HG02884 (cell line): ENCODE results near the gene ZZZ3.
A peak's percentile ranks its signal among the peaks of the same experiment; 100 is the strongest.
"Not testable (repeated sequence)": the region's sequence is repeated elsewhere in the genome, so short reads cannot be mapped to it uniquely, and the experiment has no call there.

ENCODE experiments used
- ATAC-seq: cut with Tn5 transposase; IDR thresholded peaks from one replicate; pipeline ENCODE4 v1.9.1; 2021; ENCODE audit warnings: mild to moderate bottlenecking, moderate library complexity; ENCODE audit not compliant: unreplicated experiment

The ZZZ3 gene

GRCh38 chr1:77671836-77672235 is 10.6 kb downstream of the ZZZ3 start:
- no peak for ATAC-seq

- no peak for ATAC-seq
Observed at GRCh38 chr1:77670330-77670729, 12.1 kb downstream of the ZZZ3 start.

GRCh38 chr1:77668924-77669449 is 13.5 kb downstream of the ZZZ3 start:
- ATAC-seq, result no peak

- ATAC-seq, result no peak
Observed at GRCh38 chr1:77664939-77665516, 17.4 kb downstream of the ZZZ3 start.

GRCh38 chr1:77661696-77662095 is 20.8 kb downstream of the ZZZ3 start:
- no peak for ATAC-seq

- ATAC-seq, result no peak
Observed at GRCh38 chr1:77659879-77660593, 22.4 kb downstream of the ZZZ3 start.

GRCh38 chr1:77658271-77658670 is 24.2 kb downstream of the ZZZ3 start:
- ATAC-seq, result no peak

GRCh38 chr1:77655431-77655974 is 27.0 kb downstream of the ZZZ3 start:
- peak; percentile 55 for ATAC-seq

GRCh38 chr1:77652970-77653516 is 29.4 kb downstream of the ZZZ3 start:
- no peak for ATAC-seq

- no peak for ATAC-seq
Observed at GRCh38 chr1:77652268-77652667, 30.2 kb downstream of the ZZZ3 start.

- ATAC-seq, result no peak
Observed at GRCh38 chr1:77649127-77649526, 33.3 kb downstream of the ZZZ3 start.

- ATAC-seq, result not testable (repeated sequence)
Observed at GRCh38 chr1:77646224-77646623, 36.2 kb downstream of the ZZZ3 start.

GRCh38 chr1:77643456-77643855 is 39.0 kb downstream of the ZZZ3 start:
- ATAC-seq, result no peak

- no peak for ATAC-seq
Observed at GRCh38 chr1:77642941-77643340, 39.5 kb downstream of the ZZZ3 start.

- ATAC-seq, result no peak
Observed at GRCh38 chr1:77642196-77642595, 40.3 kb downstream of the ZZZ3 start.

- ATAC-seq, result no peak
Observed at GRCh38 chr1:77639557-77640069, 42.8 kb downstream of the ZZZ3 start.

GRCh38 chr1:77639056-77639455 is 43.4 kb downstream of the ZZZ3 start:
- ATAC-seq, result no peak

- ATAC-seq, result no peak
Observed at GRCh38 chr1:77636864-77637263, 45.6 kb downstream of the ZZZ3 start.
